GM12892 (cell line): ENCODE measurements around the gene SLC45A3.

Experiments
- DNase-seq: peaks from one replicate; pipeline ENCODE4 v3.0.0; 2011; ENCODE audit not compliant: insufficient read length
- FAIRE-seq: peaks from 2 replicates; lab custom pipeline; 2011; peaks lifted over from hg19 to GRCh38; lab: Jason Lieb, UNC
- POLR2A ChIP-seq: IDR thresholded peaks from 2 replicates; pipeline ENCODE4 v1.6.1; 2011; ENCODE audit warnings: low read depth, low read length, control low read depth
- POLR2AphosphoS5 ChIP-seq: IDR thresholded peaks from 2 replicates; pipeline ENCODE4 v1.6.1; 2011; ENCODE audit warnings: low read depth, low read length, control low read depth
- TAF1 ChIP-seq: IDR thresholded peaks from 2 replicates; pipeline ENCODE4 v1.6.1; 2011; ENCODE audit warnings: low read depth, mild to moderate bottlenecking, control low read depth, low read length, borderline replicate concordance

SLC45A3 gene

DNA sequence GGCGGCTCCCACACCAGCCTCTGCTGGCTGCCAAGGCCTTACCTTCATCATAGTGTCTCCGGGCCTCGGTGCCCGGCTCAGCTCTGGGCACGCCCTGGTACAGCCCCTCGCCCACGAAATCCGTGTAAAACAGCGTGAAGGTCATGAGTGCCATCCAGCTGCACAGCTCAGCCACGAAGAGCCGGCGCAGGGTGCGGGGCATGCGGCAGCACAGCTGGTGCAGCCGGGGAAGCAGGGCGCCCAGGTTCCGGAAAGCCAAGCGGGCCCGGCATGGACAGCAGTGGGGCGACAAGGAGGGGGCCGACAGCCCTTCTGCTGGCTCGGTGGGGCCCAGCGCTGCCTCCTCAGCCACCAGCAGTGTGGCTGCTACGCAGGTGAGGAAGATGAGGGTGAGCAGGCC lies 17.5 kb downstream of the SLC45A3 start:
- FAIRE-seq (no peak), DNase-seq (no peak)
- TF ChIP-seq TAF1 (no peak), POLR2A (no peak), POLR2AphosphoS5 (no peak)

DNA sequence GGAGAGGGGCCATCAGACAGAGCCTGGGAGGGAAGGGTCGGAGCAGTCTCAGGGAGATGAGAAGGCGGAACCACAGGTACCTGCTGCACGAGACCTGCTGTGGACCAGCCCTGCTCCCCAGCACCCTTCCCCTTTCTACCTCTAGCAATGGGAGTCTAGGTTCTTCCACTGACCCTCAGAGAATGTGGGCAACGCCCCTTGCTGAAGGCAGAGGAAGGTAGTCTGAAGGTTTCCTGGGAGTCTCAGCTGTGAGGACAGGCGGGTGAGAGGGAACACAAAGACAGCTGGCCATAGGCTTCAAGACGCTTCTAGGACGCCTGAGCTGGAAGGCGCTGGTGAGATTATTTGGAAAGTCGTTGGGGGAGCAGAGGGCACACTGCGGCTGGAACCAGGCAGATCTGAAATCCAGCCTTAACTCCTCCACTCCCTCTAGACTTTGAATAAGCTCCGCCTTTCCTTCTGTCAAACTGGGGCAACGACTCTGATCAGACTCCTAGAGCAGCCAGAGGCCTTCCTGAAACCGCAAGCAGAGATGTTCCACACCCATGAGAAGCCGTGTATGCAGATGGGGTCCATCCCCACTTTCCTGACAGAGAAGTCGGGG lies 18.1 kb downstream of the SLC45A3 start:
- DNase-seq (no peak), FAIRE-seq (no peak)
- TF ChIP-seq POLR2A (no peak), POLR2AphosphoS5 (no peak), TAF1 (no peak)

DNA sequence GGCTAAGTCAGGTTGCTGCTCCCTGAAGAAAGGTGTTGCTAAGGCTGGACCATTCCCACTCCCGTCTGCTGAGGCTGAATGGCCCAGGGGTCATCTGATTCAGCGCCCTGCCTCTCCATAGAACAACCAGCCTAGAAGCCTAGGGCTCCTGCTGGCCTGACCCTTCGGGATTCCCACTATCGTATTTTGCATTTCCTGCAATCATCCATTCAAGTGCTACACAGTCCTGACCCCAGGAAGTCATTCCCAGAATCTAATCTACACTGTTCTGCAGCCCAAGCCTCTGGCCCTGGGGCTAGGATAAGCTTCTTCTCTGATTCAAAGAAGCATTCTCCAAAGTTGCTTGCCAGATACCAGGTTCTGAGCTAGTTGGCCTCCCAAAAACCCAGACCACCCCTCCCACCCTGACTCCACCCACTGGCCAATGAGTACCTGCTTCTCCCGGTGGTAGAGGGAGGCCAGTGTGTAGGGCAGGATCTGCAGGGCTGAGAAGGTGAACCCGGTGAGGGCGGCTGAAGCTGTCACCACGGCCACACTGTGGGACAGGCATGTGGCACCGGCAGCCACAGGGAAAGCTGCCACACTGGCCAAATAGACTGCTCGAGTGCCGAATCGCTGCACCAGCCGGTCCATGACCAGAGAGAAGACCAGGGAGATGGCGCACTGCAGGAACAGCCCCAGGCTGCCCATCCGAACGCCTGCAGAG lies 18.7 kb downstream of the SLC45A3 start:
- DNase-seq = no peak
- FAIRE-seq = no peak

DNA sequence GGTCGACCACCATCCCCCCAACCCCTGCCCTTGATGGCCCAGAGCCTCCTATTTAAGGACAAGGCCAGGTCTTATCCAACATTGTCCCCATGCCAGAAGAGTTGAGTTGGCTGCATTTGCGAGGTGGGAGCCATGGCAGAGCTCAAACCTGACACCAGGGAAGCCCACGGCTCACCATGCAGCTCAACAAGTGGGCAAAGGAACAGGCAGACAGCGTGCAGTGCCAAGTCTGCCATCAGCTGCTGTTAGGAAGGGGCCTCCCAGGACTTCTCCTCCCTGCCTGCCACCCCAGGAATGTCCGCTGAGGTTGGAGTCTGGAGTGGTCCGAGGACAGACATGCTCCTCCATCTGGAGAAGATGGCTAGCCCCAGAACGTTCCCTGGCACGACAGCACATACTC lies 19.9 kb downstream of the SLC45A3 start:
- no peak for FAIRE-seq
- no peak for DNase-seq
- TF ChIP-seq POLR2AphosphoS5 (no peak), POLR2A (no peak), TAF1 (no peak)

More for the DNA sequence above, 18.7 kb downstream of the SLC45A3 start:
- no peak for TF ChIP-seq TAF1
- no peak for TF ChIP-seq POLR2AphosphoS5
- no peak for TF ChIP-seq POLR2A

- TF ChIP-seq POLR2AphosphoS5 (no peak), TAF1 (no peak), POLR2A (no peak)
- FAIRE-seq = peak; percentile 82
- DNase-seq = peak; percentile 89
Observed at GRCh38 chr1:205658943-205659581, 21.2 kb downstream of the SLC45A3 start.

DNA sequence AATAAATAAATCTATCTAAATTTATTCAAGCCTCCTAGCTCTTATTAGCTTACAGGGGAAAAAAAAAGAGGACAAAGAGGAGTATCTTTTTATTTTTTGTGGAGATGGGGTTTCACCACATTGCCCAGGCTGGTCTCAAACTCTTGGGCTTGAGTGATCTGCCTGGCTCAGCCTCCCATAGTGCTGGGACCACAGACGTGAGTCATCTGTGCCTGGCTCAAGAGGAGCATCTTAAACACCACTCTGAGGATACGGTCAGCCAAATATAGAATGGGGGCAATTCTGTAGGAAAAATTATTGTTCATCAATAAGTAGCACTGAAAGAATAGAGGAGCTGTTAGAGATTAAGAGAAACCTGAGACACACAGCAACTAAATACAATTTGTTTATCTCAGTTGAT lies 24.1 kb downstream of the SLC45A3 start:
- DNase-seq (no peak), FAIRE-seq (no peak)
- TF ChIP-seq POLR2AphosphoS5 (no peak), POLR2A (no peak), TAF1 (no peak)

DNA sequence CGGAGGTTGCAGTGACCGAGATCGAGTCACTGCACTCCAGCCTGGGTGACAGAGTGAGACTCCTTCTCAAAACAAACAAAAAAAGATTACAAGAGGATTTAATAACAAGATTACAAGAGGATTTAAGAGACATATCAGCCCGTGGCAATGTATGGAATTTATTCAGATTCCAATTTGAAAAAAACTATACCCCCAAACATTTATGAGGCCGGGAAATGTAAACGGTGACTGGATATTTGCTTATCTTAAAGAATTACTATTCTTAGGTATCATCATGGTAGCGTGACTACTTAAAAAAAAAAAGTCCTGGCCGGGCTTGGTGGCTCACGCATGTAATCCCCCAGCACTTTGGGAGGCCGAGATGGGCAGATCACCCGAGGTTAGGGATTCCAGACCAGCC lies 27.3 kb downstream of the SLC45A3 start:
- TF ChIP-seq TAF1 = no peak
- no peak for TF ChIP-seq POLR2AphosphoS5
- no peak for TF ChIP-seq POLR2A
- no peak for FAIRE-seq
- DNase-seq = no peak

DNA sequence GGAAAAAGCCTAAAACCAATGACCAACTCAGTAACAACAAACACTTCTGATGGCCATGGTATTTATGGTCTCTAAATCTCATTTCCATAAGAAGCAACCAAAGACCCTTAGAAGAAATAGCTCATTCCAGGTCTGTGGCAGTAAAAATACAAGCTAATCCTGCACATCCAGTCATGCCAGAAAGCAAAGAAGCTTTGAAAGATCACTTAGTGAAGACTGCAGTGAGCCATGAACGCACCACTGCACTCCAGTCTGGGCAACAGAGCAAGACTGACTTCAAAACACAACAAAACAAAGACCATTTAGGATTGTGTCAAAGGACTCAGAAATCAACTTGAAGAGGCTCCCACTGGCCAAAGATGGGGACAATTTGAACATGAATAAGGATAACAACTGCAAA lies 30.1 kb downstream of the SLC45A3 start:
- DNase-seq = no peak
- FAIRE-seq = no peak
- TF ChIP-seq TAF1 (no peak), POLR2AphosphoS5 (no peak), POLR2A (no peak)

GRCh38 chr1:205645519-205645918 lies 34.8 kb downstream of the SLC45A3 start:
- TF ChIP-seq POLR2AphosphoS5 (no peak), TAF1 (no peak), POLR2A (no peak)
- FAIRE-seq = no peak
- DNase-seq = no peak

DNA sequence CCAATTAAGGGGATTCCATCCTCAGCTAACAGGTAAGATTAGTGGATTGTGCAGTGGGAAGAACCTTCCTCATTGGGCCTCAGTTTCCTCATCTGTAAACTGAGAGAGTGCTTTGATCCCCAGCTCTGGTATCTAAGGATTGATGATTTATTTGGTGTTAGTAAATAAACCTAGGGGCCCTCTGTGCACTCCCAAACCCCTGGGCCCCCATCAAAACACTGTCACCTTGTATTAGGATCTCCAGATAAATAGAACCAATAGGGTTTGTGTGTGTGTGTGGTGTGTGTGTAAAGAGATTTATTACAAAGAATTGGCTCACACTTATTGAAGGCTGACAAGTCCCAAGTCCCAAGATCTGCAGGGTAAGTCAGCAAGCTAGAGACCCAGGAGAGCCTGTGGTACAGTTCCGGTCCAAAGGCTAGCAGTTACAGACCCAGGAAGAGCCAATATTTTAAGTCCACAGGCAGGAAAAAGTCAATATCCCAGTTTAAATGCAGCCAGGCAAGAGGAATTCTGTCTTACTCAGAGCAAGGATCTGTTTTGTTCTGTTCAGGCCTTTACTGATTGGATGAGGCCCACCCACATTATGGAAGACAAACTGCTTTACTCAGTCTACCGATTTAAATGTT lies 37.5 kb downstream of the SLC45A3 start:
- TF ChIP-seq POLR2AphosphoS5 = no peak
- TF ChIP-seq TAF1 = no peak
- TF ChIP-seq POLR2A = no peak
- FAIRE-seq (no peak), DNase-seq (no peak)

DNA sequence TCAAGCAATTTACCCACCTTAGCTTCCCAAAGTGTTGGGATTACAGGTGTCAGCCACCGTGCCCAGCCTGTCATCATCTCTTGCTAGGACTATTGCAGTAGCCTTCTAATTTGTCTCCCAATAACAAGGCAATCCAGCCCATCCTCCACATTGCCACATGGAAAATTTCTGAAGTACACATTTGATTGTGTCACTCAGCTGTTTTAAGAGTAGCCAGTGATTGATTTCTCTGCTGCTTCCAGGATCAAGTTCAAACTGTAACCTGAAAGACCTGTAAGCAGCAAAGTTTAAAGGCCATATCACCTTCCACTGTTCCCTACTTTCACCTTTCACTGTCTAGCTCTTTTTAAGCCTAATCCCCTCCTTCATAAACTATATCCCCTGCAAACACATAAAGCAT lies 40.7 kb downstream of the SLC45A3 start:
- TF ChIP-seq POLR2A = no peak
- TF ChIP-seq TAF1 = no peak
- no peak for TF ChIP-seq POLR2AphosphoS5
- no peak for FAIRE-seq
- DNase-seq = no peak

DNA sequence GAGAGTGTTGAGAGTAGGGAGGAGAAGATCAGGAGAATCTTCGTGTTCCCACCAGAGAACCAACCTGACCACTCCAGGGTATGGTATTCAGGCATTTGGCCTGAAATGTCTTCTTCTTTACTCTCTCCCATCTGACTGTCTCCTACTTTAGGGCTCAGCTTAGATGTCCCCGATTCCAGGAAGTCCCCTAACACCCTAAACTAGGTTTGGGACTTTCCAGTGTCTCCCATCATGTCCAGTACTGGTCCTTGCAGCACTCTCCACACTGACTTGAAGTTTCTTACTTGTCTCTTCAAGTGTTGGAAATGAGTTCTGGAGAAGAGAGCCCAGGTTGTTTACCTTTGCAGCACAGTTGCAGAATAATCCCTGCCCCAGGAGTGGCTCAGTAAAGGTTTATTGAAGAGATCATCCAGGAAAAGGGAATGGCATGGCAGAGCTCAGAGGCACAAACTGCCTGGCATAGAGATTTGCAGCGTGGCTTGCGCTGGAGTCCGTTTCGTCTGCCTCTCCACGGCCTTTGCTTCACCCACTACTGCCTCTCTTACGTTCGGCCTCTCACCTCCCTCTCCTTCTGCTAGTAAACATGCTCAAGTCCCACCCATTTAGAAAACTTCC lies 42.3 kb downstream of the SLC45A3 start:
- FAIRE-seq (no peak), DNase-seq (no peak)
- TF ChIP-seq POLR2A (no peak), POLR2AphosphoS5 (no peak), TAF1 (no peak)
